Measurements from ENCODE around the gene FCHO2.

GRCh38 chr5:73103870-73104299, 148.0 kb downstream of the FCHO2 start:
- TF ChIP-seq CTCF (IDR thresholded peaks at IDR 0.05; ENCODE audit: low read depth, low read length): no peak
- no peak for TF ChIP-seq EZH2phosphoT487 (IDR thresholded peaks at IDR 0.05; ENCODE audit: low read depth)
